Measurements from ENCODE around the gene PID1. TPM values are rescaled to one million over a fixed set of nuclear protein-coding genes. Genes with fewer than 3 reads are reported as not detected.

The PID1 gene
- total RNA-seq, 1 donor from 2014 or later = 10.7 TPM

GRCh38 chr2:229153267-229153666 is 117.8 kb downstream of the PID1 start:
- Histone ChIP-seq H3K4me3 (ENCODE audit: insufficient read depth, low read depth, low read length) (no peak overlapping the region), H2AFZ (ENCODE audit: low read depth, low read length) (no peak overlapping the region), H3K4me2 (ENCODE audit: low read length) (peak overlapping the region; percentile 9), H3K4me1 (ENCODE audit: insufficient read depth, low read length) (peaks cover 10% of the 10 kb centered on the region), H3K27ac (ENCODE audit: low read depth, low read length) (peak overlapping the region; percentile 76), H3K27me3 (ENCODE audit: insufficient read depth, low read length) (no peaks in the 10 kb centered on the region), H3K9ac (ENCODE audit: low read length) (peak overlapping the region; percentile 57), H4K20me1 (ENCODE audit: insufficient read depth, low read length) (no peaks in the 10 kb centered on the region), H3K9me3 (ENCODE audit: insufficient read depth, low read depth, low read length) (no peaks in the 10 kb centered on the region), H3K79me2 (ENCODE audit: insufficient read depth, low read length) (no peaks in the 10 kb centered on the region), H3K36me3 (ENCODE audit: insufficient read depth, low read length) (no peaks in the 10 kb centered on the region)
- Mint-ChIP-seq H3K4me3 (ENCODE audit: unreplicated experiment) (no peak overlapping the region), H3K27ac (ENCODE audit: unreplicated experiment) (peak overlapping the region; percentile 98), H3K9me3 (ENCODE audit: unreplicated experiment) (no peaks in the 10 kb centered on the region), H3K36me3 (ENCODE audit: low read depth, unreplicated experiment) (peaks cover 4% of the 10 kb centered on the region), H3K4me1 (ENCODE audit: low read depth, unreplicated experiment) (peaks cover 37% of the 10 kb centered on the region), H3K27me3 (ENCODE audit: low read depth, unreplicated experiment) (no peaks in the 10 kb centered on the region)
- TF ChIP-seq CTCF (IDR thresholded peaks at IDR 0.05; ENCODE audit: insufficient read depth, low read depth, low read length) (no peak), EZH2 (IDR thresholded peaks at IDR 0.05; ENCODE audit: insufficient read depth, low read length) (no peak)
- DNase-seq (ENCODE audit: low read depth) (peak; percentile 42), FAIRE-seq (no peak)

GRCh38 chr2:229152674-229153073 is 118.4 kb downstream of the PID1 start:
- no peaks in the 10 kb centered on the region for H4K20me1 ChIP-seq (ENCODE audit: insufficient read depth, low read length)
- DNase-seq (ENCODE audit: low read depth) = no peak
- H3K9ac ChIP-seq (ENCODE audit: low read length) = no peak overlapping the region
- Mint-ChIP-seq H3K27me3 (ENCODE audit: low read depth, unreplicated experiment) (no peaks in the 10 kb centered on the region), H3K27ac (ENCODE audit: unreplicated experiment) (peak overlapping the region; percentile 30), H3K4me3 (ENCODE audit: unreplicated experiment) (no peak overlapping the region), H3K9me3 (ENCODE audit: unreplicated experiment) (no peaks in the 10 kb centered on the region), H3K4me1 (ENCODE audit: low read depth, unreplicated experiment) (peaks cover 37% of the 10 kb centered on the region), H3K36me3 (ENCODE audit: low read depth, unreplicated experiment) (peaks cover 4% of the 10 kb centered on the region)
- peaks cover 10% of the 10 kb centered on the region for H3K4me1 ChIP-seq (ENCODE audit: insufficient read depth, low read length)
- H3K4me2 ChIP-seq (ENCODE audit: low read length) = no peak overlapping the region
- no peak overlapping the region for H3K27ac ChIP-seq (ENCODE audit: low read depth, low read length)
- TF ChIP-seq EZH2 (IDR thresholded peaks at IDR 0.05; ENCODE audit: insufficient read depth, low read length) = no peak
- no peak for FAIRE-seq
- no peaks in the 10 kb centered on the region for H3K27me3 ChIP-seq (ENCODE audit: insufficient read depth, low read length)
- H2AFZ ChIP-seq (ENCODE audit: low read depth, low read length) = no peak overlapping the region
- no peaks in the 10 kb centered on the region for H3K79me2 ChIP-seq (ENCODE audit: insufficient read depth, low read length)
- no peaks in the 10 kb centered on the region for H3K9me3 ChIP-seq (ENCODE audit: insufficient read depth, low read depth, low read length)
- H3K4me3 ChIP-seq (ENCODE audit: insufficient read depth, low read depth, low read length) = no peak overlapping the region
- H3K36me3 ChIP-seq (ENCODE audit: insufficient read depth, low read length) = no peaks in the 10 kb centered on the region

GRCh38 chr2:229150317-229150716 is 120.8 kb downstream of the PID1 start:
- no peaks in the 10 kb centered on the region for H3K27me3 ChIP-seq (ENCODE audit: insufficient read depth, low read length)
- H2AFZ ChIP-seq (ENCODE audit: low read depth, low read length) = no peak overlapping the region
- H3K36me3 Mint-ChIP-seq (ENCODE audit: low read depth, unreplicated experiment) = peaks cover 4% of the 10 kb centered on the region
- H3K9me3 Mint-ChIP-seq (ENCODE audit: unreplicated experiment) = peaks cover 2% of the 10 kb centered on the region
- no peak for TF ChIP-seq CTCF (IDR thresholded peaks at IDR 0.05; ENCODE audit: insufficient read depth, low read depth, low read length)
- TF ChIP-seq EZH2 (IDR thresholded peaks at IDR 0.05; ENCODE audit: insufficient read depth, low read length) = no peak
- FAIRE-seq = no peak
- H3K27ac Mint-ChIP-seq (ENCODE audit: unreplicated experiment) = no peak overlapping the region
- H3K79me2 ChIP-seq (ENCODE audit: insufficient read depth, low read length) = no peaks in the 10 kb centered on the region
- no peak for DNase-seq (ENCODE audit: low read depth)
- H3K9me3 ChIP-seq (ENCODE audit: insufficient read depth, low read depth, low read length) = no peaks in the 10 kb centered on the region
- no peaks in the 10 kb centered on the region for H3K27me3 Mint-ChIP-seq (ENCODE audit: low read depth, unreplicated experiment)
- no peak overlapping the region for H3K4me2 ChIP-seq (ENCODE audit: low read length)
- H3K4me3 ChIP-seq (ENCODE audit: insufficient read depth, low read depth, low read length) = no peak overlapping the region
- H3K9ac ChIP-seq (ENCODE audit: low read length) = no peak overlapping the region
- no peaks in the 10 kb centered on the region for H3K36me3 ChIP-seq (ENCODE audit: insufficient read depth, low read length)
- H3K4me1 Mint-ChIP-seq (ENCODE audit: low read depth, unreplicated experiment) = peaks cover 31% of the 10 kb centered on the region
- no peaks in the 10 kb centered on the region for H4K20me1 ChIP-seq (ENCODE audit: insufficient read depth, low read length)
- H3K27ac ChIP-seq (ENCODE audit: low read depth, low read length) = no peak overlapping the region
- no peak overlapping the region for H3K4me3 Mint-ChIP-seq (ENCODE audit: unreplicated experiment)
- peaks cover 10% of the 10 kb centered on the region for H3K4me1 ChIP-seq (ENCODE audit: insufficient read depth, low read length)
